OCI-LY3 (cell line): Measurements from ENCODE around the gene HNRNPDL.

Experiments used
- CTCF ChIP-seq: fragments of 200-600, 300-600 bp; sonication (generic); IDR thresholded peaks from 2 replicates; pipeline ENCODE4 v1.5.1; 2014; ENCODE audit warnings: antibody characterized with exemption, low read length, low read depth
- EZH2phosphoT487 ChIP-seq: fragments of 200-600 bp; shearing (Covaris generic); IDR thresholded peaks from 2 replicates; pipeline ENCODE4 v1.6.1; 2018; ENCODE audit warnings: antibody characterized with exemption, mixed run types, low read depth

DNA sequence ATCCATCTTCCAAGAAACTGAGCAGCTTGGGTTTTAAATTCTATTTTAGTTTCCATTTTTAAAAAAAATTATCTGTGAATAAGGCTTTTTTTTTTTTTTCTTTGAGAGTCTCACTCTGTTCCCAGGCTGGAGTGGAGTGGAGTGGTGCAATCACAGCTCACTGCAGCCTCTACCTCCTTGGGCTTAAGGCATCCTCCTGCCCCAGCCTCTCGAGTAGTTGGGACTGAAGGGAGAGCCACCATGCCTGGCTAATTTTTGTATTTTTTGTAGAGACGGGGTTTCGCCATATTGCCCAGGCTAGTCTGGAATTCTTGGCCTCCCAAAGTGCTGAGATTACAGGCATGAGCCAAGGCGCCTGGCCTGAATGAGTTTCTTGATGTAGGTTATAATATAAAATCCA lies 1.6 kb upstream of the HNRNPDL start:
- no peak for TF ChIP-seq CTCF
- TF ChIP-seq EZH2phosphoT487, result no peak
